Measurements from ENCODE around the gene SENP7.
"Not testable (repeated sequence)": the region's sequence is repeated elsewhere in the genome, so short reads cannot be mapped to it uniquely, and the experiment has no call there.

SENP7 gene

DNA sequence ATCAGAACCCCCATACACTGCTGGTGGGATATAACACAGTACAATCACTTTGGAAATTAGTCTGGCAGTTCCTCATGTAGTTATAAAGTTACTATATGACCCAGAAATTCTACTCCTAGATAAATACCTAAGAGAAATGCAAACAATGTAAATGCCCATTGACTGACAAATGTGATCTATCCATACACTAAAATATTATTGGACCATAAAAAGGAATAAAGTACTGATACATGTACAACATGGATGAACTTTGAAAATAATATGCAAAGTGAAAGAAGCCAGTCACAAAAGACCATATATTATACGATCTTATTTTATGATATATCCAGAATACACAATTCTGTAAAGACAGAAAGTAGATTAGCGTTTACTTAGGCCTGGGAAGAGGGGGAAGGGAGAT, 200.5 kb downstream of the SENP7 start:
- no peak for DNase-seq

GRCh38 chr3:101311676-101312075, 201.3 kb downstream of the SENP7 start:
- no peak for DNase-seq

DNA sequence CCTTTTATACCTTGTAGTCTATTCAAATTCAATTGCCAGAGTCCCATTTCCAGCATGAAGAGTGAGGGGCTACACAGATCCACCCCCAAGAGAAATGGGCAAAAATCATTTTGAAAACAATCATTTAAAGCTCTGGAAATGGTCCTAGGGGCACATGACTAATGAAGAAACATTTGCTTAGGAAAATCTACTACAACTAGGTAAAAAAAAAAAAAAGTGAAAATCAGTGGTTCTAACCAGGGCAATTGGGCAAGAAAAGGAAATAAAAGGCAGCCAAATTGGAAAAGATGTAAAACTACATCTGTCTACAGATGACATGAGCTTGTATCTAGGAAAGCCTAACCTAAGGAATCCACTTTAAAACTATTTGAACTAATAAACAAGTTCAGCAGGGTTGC, 202.0 kb downstream of the SENP7 start:
- no peak for DNase-seq

GRCh38 chr3:101308147-101308772, 204.8 kb downstream of the SENP7 start:
- DNase-seq = not testable (repeated sequence)

GRCh38 chr3:101303836-101304235, 209.2 kb downstream of the SENP7 start:
- no peak for DNase-seq

- DNase-seq = no peak
These were observed 209.8 kb downstream of the SENP7 start for GRCh38 chr3:101303089-101303731.

- DNase-seq = no peak
These were observed 212.9 kb downstream of the SENP7 start for GRCh38 chr3:101300073-101300472.

DNA sequence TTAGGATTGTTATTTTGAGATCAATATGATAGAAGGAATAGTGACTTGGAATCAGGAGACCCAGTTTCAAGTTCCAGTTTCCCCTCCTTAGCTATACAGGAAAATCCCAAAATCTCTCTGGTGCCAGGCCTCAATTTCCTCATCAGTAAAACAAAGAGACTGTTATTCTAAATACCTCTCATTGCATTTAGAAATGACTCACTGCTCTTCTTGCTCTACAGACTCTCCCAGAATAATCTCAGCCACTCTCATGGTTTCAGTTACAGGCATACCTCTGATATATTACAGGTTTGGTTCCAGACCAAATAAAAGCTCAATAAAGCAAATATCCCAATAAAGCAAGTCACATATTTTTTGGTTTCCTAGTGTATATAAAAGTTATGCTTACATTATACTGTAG, 221.0 kb downstream of the SENP7 start:
- no peak for DNase-seq

DNA sequence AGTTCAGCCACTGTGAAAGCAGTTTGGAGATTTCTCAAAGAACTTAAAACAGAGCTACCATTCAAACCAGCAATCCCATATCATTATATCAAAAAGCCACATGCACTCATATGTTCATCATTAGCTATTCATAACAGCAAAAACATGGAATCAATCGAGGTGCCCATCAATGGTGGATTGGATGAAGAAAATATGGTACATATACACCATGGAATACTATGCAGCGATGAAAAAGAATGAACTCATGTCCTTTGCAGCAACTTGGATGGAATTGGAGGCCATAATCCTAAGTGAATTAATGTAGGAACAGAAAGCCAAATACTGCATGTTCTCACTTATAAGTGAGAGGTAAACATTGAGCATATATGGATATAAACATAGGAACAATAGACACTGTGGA, 224.7 kb downstream of the SENP7 start:
- no peak for DNase-seq

DNA sequence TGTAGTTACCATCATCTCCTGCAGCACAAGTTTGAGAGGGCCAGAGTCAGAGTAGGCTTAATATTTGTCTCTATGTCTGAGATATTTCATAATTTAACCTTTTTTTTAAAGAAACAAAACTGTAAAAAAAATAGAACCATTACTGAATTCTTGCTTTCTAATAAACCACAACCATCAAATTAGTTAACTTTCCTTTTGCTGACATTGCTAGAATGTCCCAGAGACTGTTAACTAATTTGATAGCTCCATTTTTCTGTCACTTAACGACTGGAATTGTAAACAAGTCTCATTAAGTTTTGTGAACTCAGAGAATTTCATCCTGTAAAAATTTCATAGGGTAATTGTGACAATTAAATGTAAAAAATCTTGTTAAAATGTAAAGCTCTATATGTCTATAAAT, 228.3 kb downstream of the SENP7 start:
- no peak for DNase-seq

DNA sequence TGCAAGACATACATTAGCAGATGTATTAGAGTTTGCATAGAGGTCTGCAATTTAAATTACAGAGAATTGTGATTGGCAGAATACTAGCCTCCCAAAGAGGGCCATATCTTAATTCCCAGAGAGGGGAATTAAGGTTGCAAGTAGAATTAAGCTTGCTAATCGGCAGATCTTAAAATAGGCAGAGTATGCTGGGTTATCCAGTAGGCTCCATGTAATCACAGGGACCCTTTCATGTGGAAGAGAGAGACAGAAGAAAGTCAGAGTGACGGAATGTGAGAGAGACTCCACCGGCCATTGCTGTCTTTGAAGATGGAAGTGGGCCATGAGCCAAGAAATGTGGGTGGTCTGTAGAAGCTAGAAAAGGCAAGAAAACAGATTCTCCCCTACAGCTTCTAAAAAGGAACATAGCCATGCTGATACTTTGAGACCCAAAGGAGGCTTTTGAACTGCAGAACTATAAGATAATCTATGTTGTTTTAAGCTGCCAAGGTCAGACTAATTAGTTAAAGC, 231.4 kb downstream of the SENP7 start:
- DNase-seq = no peak

DNA sequence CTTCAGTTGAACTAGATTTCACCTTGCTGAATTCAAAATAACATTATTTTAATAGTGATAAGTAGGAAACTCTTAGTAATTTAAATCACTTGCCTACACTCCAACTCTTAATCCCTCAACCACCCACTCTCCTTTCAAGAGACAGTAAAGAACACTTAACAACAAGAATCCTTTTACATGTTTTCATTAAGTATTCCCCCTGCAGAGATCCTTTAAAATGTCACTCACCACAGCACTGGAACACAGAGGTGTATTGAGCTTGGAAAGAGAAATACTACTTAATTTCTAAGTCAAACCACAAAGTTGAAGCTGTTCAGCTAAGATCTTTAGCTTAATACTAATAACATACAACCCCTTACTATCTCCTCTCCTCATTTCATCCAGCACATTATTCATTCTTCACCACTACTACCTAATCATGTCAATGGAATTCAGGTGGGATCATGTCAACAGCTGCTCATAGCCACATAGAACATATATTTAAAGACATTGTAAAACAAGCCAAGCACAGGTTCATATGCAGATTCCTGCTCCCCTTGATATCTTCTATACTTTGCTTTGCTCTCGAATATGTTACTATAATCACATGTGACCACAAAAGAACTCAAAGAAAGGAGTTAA, 233.1 kb downstream of the SENP7 start:
- no peak for DNase-seq

DNA sequence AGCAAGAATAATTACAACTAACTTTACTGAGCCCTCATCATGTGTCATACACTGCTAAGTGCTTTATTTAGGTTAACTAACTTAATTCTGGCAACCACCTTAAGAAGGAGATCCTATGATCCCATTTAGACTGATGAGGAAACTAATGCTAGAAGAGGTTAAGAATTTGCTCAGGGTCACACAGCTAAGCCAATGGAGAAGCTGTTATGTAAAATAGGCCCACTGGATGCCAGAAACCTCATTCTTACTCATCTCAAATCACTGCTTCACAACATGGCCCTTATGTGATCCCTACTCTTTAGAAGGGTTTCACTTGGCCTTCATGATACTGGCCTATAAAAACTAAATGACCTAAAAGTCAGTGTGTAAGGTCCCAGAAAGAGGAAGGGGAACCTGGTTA, 233.8 kb downstream of the SENP7 start:
- no peak for DNase-seq

GRCh38 chr3:101278727-101279126, 234.3 kb downstream of the SENP7 start:
- DNase-seq = no peak
